Measurements from ENCODE around the gene ELOA. TPM values are rescaled to one million over a fixed set of nuclear protein-coding genes. Genes with fewer than 3 reads are reported as not detected.

The ELOA gene
- total and polyA plus RNA-seq, 9 of the 15 experiments (the other 6 are each of a cell fraction or from before 2014, with no cell fraction given): 31.9 to 98.6 (median 61.3) TPM

- peak; percentile 24; the same call in 1 of the 2 replicates for TF ChIP-seq ILF3 (IDR thresholded peaks at IDR 0.05; ENCODE audit: borderline replicate concordance)
- no peak for TF ChIP-seq ZNF165 (CRISPR knock-in tag; IDR thresholded peaks at IDR 0.05; ENCODE audit: borderline replicate concordance)
- 0 out of 2 replicates have a peak, but pooled peaks have one; percentile 33 for TF ChIP-seq PML (IDR thresholded peaks at IDR 0.05; ENCODE audit: low read length)
- peak; percentile 23; the same call in 1 of the 2 replicates for TF ChIP-seq TGIF2 (CRISPR knock-in tag; IDR thresholded peaks at IDR 0.05)
- TF ChIP-seq ZFP1 (CRISPR knock-in tag; IDR thresholded peaks at IDR 0.05): no peak
- TF ChIP-seq RREB1 (CRISPR knock-in tag; IDR thresholded peaks at IDR 0.05): no peak
- no peak for TF ChIP-seq SP2 (IDR thresholded peaks at IDR 0.05; ENCODE audit: extremely low read depth, low read depth, low read length, poor library complexity, severe bottlenecking)
- no peak for TF ChIP-seq JUN (IDR thresholded peaks at IDR 0.05; ENCODE audit: borderline replicate concordance, low read depth, low read length)
- no peak for TF ChIP-seq JUN (CRISPR knock-in tag; IDR thresholded peaks at IDR 0.05; ENCODE audit: borderline replicate concordance)
- TF ChIP-seq PHB2 (IDR thresholded peaks at IDR 0.05; ENCODE audit: low read depth): no peak
- peak; percentile 82 to 84; a peak in 2 of 4 replicates for TF ChIP-seq SIN3A (IDR thresholded peaks at IDR 0.05; ENCODE audit: borderline replicate concordance in 2 of 2, control insufficient read depth in 1 of 2, low read depth in 2 of 2, low read length in 2 of 2)
- 0 out of 4 replicates have a peak, but pooled peaks of 1 of the 2 experiments have one; percentile 58 for TF ChIP-seq BCLAF1 (IDR thresholded peaks at IDR 0.05; ENCODE audit: borderline replicate concordance in 1 of 2, control insufficient read depth in 1 of 2, low read depth in 2 of 2, low read length in 1 of 2)
- peak in 1 of 2 experiments; percentile 46 for TF ChIP-seq E2F6 (IDR thresholded peaks at IDR 0.05; ENCODE audit: borderline replicate concordance in 1 of 2, extremely low read depth in 1 of 2, insufficient read depth in 1 of 2, insufficient read length in 1 of 2, low read depth in 1 of 2, low read length in 1 of 2, poor library complexity in 1 of 2, severe bottlenecking in 1 of 2)
- TF ChIP-seq SREBF2 (CRISPR knock-in tag; IDR thresholded peaks at IDR 0.05): no peak
- peak; percentile 31; the same call in 1 of the 2 replicates for TF ChIP-seq CTBP1 (IDR thresholded peaks at IDR 0.05; ENCODE audit: borderline replicate concordance)
Observed at GRCh38 chr1:23790696-23791515, 47.6 kb downstream of the ELOA start, which contains the start of gene LYPLA2 (continued).

Measured in K562 (cell line).